Measurements from ENCODE around the gene GPC3. TPM values are rescaled to one million over a fixed set of nuclear protein-coding genes. Genes with fewer than 3 reads are reported as not detected.
A peak's percentile ranks its signal among the peaks of the same experiment; 100 is the strongest.

GPC3 gene
- total and polyA plus RNA-seq, 2 of the 4 experiments (the other 2 are of a cell fraction): not detected

- intact Hi-C loops (cut with micrococcal nuclease) (no loop called here), in situ Hi-C loops (cut with MboI; ENCODE audit: low sequenced_read_pairs) (no loop called here), dilution Hi-C loops (cut with HindIII; ENCODE audit: low sequenced_read_pairs, unreplicated experiment) (no loop called here)
- Histone ChIP-seq H3K4ac (ENCODE audit: low read depth, low read length) (no peak overlapping the region), H2AK5ac (ENCODE audit: low read depth, low read length) (no peak overlapping the region), H3K27me3 (ENCODE audit: control insufficient read depth, insufficient read depth, low read length) (no peaks in the 10 kb centered on the region; the same call in 1 of the 2 replicates), H3K56ac (ENCODE audit: extremely low read depth, insufficient read depth, low read length) (no peak overlapping the region), H3K79me1 (ENCODE audit: low read depth in 1 of 2, low read length in 2 of 2) (no peaks in the 10 kb centered on the region), H2BK5ac (ENCODE audit: low read depth, low read length, poor library complexity, severe bottlenecking) (no peak overlapping the region), H4K5ac (ENCODE audit: low read depth, low read length) (no peak overlapping the region), H3K14ac (replicated peaks; ENCODE audit: low read depth, low read length) (no peak overlapping the region), H3K27ac (ENCODE audit: insufficient read depth, low read length) (no peak overlapping the region), H2BK20ac (ENCODE audit: low read depth, low read length) (no peak overlapping the region), H3K9me1 (ENCODE audit: insufficient read depth, low read length) (no peaks in the 10 kb centered on the region), H3K9ac (ENCODE audit: low read depth, low read length) (no peak overlapping the region), H2BK15ac (ENCODE audit: low read depth, low read length) (no peak overlapping the region), H2AK9ac (replicated peaks; ENCODE audit: low read depth, low read length, poor library complexity) (no peak overlapping the region), H4K8ac (ENCODE audit: low read depth in 2 of 2, low read length in 2 of 2) (no peak overlapping the region), H3K9me3 (ENCODE audit: control insufficient read depth, insufficient read depth, low read length) (no peaks in the 10 kb centered on the region), H4K91ac (ENCODE audit: insufficient read depth, low read depth, low read length) (no peak overlapping the region), H3K4me2 (ENCODE audit: low read depth, low read length) (0 out of 2 replicates have a peak overlapping the region, but pooled peaks have one; percentile 50), H3K4me3 (ENCODE audit: insufficient read depth, low read depth, low read length) (no peak overlapping the region), H3K36me3 (ENCODE audit: control insufficient read depth, insufficient read depth, low read length) (no peaks in the 10 kb centered on the region), H2AFZ (replicated peaks; ENCODE audit: low read length, poor library complexity) (no peak overlapping the region), H3K23ac (ENCODE audit: low read depth, low read length) (no peak overlapping the region), H3K4me1 (ENCODE audit: control insufficient read depth, insufficient read depth, low read length) (no peaks in the 10 kb centered on the region), H4K20me1 (ENCODE audit: insufficient read depth, low read length) (no peaks in the 10 kb centered on the region), H2BK120ac (ENCODE audit: low read depth, low read length) (no peak overlapping the region), H3K18ac (ENCODE audit: low read depth, low read length) (no peak overlapping the region)
- ChIA-PET POLR2A (ENCODE audit: unreplicated experiment) (no interaction called here), CTCF (interaction anchor here (1.7 kb wide), 1 partner anchor 131 kb away, joined by 4 read pairs; no protein-coding TSS in a partner anchor)
- ATAC-seq (ENCODE audit: low read depth) (no peak), DNase-seq (no peak)
- TF ChIP-seq CEBPB (IDR thresholded peaks at IDR 0.05; ENCODE audit: low read depth, low read length): no peak
- no peak for TF ChIP-seq MXI1 (IDR thresholded peaks at IDR 0.05; ENCODE audit: borderline replicate concordance, low read depth, low read length)
- TF ChIP-seq CTCF (conservative IDR thresholded peaks at IDR 0.05; ENCODE audit: low read depth, low read length): no peak
- BruUV-seq (replicated peaks): no TSS peak
- WGBS, 2 experiments (ENCODE audit: extremely low coverage in 2 of 2, insufficient read length in 1 of 2): no CpG with 5 or more reads among the region's 5 CpGs
These were observed 62.3 kb downstream of the GPC3 start for GRCh38 chrX:133923113-133923512.

Measured in IMR-90 (cell line).